ENCODE data around the gene SETDB1. TPM values are rescaled to one million over a fixed set of nuclear protein-coding genes. Genes with fewer than 3 reads are reported as not detected.
A peak's percentile ranks its signal among the peaks of the same experiment; 100 is the strongest.
"Not testable (repeated sequence)": the region's sequence is repeated elsewhere in the genome, so short reads cannot be mapped to it uniquely, and the experiment has no call there.

The SETDB1 gene
- total RNA-seq: 26.1 and 34.1 TPM in 2 replicates

GRCh38 chr1:150926097-150926741 is at the start of gene SETDB1:
Gene SETDB1, plus strand, starts transcription at chr1:150926363. Its CDS starts 1,352 bp downstream, at chr1:150927715.
- DNase-seq (ENCODE audit: low read depth): peak; percentile 97
- TF ChIP-seq, protein P1, sequence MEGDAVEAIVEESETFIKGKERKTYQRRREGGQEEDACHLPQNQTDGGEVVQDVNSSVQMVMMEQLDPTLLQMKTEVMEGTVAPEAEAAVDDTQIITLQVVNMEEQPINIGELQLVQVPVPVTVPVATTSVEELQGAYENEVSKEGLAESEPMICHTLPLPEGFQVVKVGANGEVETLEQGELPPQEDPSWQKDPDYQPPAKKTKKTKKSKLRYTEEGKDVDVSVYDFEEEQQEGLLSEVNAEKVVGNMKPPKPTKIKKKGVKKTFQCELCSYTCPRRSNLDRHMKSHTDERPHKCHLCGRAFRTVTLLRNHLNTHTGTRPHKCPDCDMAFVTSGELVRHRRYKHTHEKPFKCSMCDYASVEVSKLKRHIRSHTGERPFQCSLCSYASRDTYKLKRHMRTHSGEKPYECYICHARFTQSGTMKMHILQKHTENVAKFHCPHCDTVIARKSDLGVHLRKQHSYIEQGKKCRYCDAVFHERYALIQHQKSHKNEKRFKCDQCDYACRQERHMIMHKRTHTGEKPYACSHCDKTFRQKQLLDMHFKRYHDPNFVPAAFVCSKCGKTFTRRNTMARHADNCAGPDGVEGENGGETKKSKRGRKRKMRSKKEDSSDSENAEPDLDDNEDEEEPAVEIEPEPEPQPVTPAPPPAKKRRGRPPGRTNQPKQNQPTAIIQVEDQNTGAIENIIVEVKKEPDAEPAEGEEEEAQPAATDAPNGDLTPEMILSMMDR (IDR thresholded peaks at IDR 0.05; ENCODE audit: insufficient read depth, low read depth, low read length): no peak
- H3K4me3 ChIP-seq (ENCODE audit: low read depth, low read length): peak within 1 kb of the TSS; percentile 81

- DNase-seq (ENCODE audit: low read depth): peak; percentile 23
Measured at GRCh38 chr1:150878931-150879330, 47.2 kb upstream of the SETDB1 start.

GRCh38 chr1:150881331-150882070 is 44.7 kb upstream of the SETDB1 start:
- TF ChIP-seq, protein P1 (IDR thresholded peaks at IDR 0.05; ENCODE audit: insufficient read depth, low read depth, low read length): no peak
- no peak overlapping the region for H3K4me3 ChIP-seq (ENCODE audit: low read depth, low read length)
- peak; percentile 96 for DNase-seq (ENCODE audit: low read depth)

More at GRCh38 chr1:150878931-150879330, 47.2 kb upstream of the SETDB1 start:
- not testable (repeated sequence) for H3K4me3 ChIP-seq (ENCODE audit: low read depth, low read length)

DNA sequence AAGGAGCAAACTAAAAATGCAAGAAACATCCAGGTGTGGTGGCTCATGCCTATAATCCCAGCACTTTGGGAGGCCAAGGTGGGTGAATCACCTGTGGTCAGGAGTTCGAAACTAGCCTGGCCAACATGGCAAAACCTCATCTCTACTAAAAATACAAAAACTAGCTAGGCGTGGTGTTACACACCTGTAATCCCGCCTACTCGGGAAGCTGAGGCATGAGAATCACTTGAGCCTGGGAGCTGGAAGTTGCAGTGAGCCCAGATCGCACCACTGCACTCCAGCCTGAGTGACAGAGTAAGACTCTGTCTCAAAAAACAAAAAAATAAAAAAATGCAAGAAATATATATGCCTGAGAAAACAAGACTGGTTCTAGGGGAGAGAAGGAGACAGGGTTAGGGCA is 43.0 kb upstream of the SETDB1 start:
- DNase-seq (ENCODE audit: low read depth); H3K4me3 ChIP-seq (ENCODE audit: low read depth, low read length): not testable (repeated sequence)

DNA sequence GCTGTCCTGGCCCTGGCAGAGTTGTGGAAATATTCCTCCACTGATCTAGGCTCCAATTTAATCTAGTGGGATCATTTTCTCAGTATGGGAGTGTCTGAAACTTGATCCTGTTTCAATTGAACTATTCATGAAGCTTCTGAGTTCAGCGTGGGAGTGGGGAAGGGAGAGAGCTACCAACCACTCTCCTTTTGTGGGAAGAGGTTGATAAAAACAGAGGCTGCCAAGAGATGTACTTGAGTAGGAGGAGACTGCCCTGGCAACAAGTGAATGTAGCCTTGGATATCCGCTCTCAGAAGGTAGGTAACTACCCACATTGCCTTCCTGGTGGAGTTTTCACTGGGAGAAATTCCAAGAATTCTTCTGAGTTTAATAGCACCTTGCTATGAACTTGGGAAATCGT is 39.1 kb upstream of the SETDB1 start, which contains the start of gene CTXND2:
CTXND2 (plus strand) TSS at position 119 of the 400 bp plus-strand sequence. CDS start 25,179 bp downstream, outside the sequence.
- DNase-seq (ENCODE audit: low read depth): peak; percentile 38
- TF ChIP-seq, protein P1 (IDR thresholded peaks at IDR 0.05; ENCODE audit: insufficient read depth, low read depth, low read length): no peak
- H3K4me3 ChIP-seq (ENCODE audit: low read depth, low read length): no peak within 1 kb of the TSS

GRCh38 chr1:150888727-150889126 is 37.4 kb upstream of the SETDB1 start:
- no peak overlapping the region for H3K4me3 ChIP-seq (ENCODE audit: low read depth, low read length)
- DNase-seq (ENCODE audit: low read depth): no peak
- TF ChIP-seq, protein P1 (IDR thresholded peaks at IDR 0.05; ENCODE audit: insufficient read depth, low read depth, low read length): no peak

GRCh38 chr1:150890033-150890416 is 36.1 kb upstream of the SETDB1 start:
- DNase-seq (ENCODE audit: low read depth): no peak
- no peak overlapping the region for H3K4me3 ChIP-seq (ENCODE audit: low read depth, low read length)
- TF ChIP-seq, protein P1 (IDR thresholded peaks at IDR 0.05; ENCODE audit: insufficient read depth, low read depth, low read length): no peak
